HG02678 (cell line): ENCODE results near the gene JSRP1.

Experiments used
- ATAC-seq: cut with Tn5 transposase; IDR thresholded peaks from one replicate; pipeline ENCODE4 v1.9.1; 2021; ENCODE audit warnings: mild to moderate bottlenecking, moderate library complexity; ENCODE audit not compliant: unreplicated experiment

JSRP1 gene

GRCh38 chr19:2219726-2220125, 36.5 kb downstream of the JSRP1 start:
- no peak for ATAC-seq

DNA sequence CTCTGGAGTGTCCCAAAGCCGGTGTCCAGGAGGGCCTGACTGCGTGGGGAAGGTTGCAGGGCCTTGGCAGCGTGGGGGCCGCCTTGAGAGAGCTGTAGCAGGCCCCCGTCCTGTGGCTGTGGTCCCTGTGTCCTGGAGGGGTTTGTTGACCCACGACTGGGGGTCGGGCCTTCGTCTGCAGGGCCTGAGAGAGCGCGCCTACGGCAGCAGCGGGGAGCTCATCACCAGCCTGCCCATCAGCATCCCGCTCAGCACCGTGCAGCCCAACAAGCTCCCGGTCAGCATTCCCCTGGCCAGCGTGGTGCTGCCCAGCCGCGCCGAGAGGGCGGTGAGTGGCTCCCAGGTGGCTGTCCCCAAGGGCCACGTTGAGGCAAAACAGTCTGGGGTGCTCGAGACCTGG, 38.6 kb downstream of the JSRP1 start:
- ATAC-seq = no peak

- no peak for ATAC-seq
These were observed 39.6 kb downstream of the JSRP1 start for GRCh38 chr19:2216361-2217225.

GRCh38 chr19:2215281-2215751, 40.9 kb downstream of the JSRP1 start:
- no peak for ATAC-seq

- no peak for ATAC-seq
These were observed 42.0 kb downstream of the JSRP1 start for GRCh38 chr19:2214251-2214650.

- ATAC-seq = no peak
These were observed 42.4 kb downstream of the JSRP1 start for GRCh38 chr19:2213799-2214198.

- ATAC-seq = no peak
These were observed 43.1 kb downstream of the JSRP1 start for GRCh38 chr19:2212861-2213711.

GRCh38 chr19:2210987-2211740, 45.1 kb downstream of the JSRP1 start:
- no peak for ATAC-seq

- no peak for ATAC-seq
These were observed 46.0 kb downstream of the JSRP1 start for GRCh38 chr19:2210206-2210605.

DNA sequence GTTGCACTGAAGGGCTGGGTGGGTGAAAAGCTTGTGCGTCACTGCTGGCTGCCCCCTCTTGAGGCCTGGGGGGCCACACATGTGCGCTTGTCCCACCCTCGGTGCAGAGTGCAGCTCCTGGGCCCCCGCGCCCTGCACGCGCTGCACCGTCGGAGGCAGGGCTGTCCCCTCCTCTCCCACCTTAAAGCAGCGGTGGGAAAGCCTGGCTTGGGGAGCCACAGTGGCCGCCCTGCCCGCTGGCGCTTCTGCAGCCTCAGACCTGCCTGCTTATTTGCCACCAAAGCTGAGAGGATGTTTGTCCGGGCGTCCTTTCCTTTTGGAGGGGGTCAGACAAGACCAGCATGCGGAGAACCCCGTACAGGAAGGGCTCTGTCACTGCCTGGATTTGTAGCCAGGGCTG, 46.8 kb downstream of the JSRP1 start:
- ATAC-seq = no peak

- ATAC-seq = no peak
These were observed 47.2 kb downstream of the JSRP1 start for GRCh38 chr19:2208975-2209374.

DNA sequence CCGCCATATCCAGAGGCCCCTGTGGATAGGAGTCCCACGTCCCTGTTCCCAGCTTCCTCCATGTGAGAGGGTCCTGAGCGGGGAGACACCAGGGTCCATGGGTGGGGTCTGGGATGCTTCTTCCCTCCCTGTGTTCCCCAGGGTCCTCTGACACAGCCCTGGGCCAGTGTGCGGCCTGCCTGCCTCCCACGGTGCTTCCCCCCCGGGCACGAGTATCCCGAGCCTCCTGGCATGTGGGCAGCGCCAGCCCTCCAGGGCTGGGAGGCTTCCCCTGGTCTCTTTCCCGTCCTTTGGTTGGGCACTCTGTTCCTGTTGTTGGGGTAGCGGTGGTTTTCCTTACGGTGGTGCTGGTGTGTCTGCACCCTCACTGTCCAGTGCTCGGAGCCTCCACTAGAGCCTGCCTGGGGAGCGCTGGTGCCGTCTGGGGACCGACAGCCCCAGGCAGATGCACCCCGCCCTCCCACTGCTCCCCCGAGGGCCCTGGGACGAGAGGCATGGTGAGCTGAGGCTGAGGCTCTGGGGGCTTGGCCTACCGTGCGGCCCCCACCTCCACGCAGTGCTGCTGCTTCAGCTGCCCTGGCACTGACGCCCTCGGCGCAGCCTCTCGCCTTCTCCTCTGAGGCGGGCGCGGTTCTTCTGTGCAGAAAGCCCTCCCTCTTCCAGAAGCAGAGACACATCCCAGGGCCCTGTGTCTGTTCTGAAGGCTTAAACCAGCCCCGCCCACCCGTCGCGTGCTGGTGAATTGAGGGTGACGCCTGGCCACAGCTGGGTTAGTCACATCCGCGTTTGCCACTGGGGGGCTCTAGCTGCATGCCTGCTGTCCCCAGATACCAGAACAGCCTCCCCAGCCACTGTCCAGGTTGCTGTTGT, 48.0 kb downstream of the JSRP1 start:
- ATAC-seq = no peak

DNA sequence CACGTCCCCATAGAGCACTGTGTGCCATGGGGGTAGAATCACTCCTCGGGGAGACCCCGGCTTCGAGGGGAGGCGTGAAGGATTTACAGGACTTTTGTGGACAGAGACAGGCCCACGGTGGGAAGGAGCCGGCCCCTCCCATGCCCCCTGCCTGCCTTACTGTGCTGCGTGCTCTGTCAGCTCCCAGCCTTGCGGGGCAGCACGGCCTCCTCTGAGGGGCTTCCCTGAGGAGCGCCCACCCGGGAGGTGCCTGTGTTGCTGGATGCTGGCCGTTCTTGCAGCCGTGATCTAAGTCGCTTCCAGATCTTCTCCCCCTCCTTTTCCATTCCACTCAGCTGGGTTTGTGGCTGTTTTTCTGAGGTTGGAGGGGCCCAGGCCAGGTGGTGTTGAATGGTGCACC, 49.2 kb downstream of the JSRP1 start:
- ATAC-seq = no peak

DNA sequence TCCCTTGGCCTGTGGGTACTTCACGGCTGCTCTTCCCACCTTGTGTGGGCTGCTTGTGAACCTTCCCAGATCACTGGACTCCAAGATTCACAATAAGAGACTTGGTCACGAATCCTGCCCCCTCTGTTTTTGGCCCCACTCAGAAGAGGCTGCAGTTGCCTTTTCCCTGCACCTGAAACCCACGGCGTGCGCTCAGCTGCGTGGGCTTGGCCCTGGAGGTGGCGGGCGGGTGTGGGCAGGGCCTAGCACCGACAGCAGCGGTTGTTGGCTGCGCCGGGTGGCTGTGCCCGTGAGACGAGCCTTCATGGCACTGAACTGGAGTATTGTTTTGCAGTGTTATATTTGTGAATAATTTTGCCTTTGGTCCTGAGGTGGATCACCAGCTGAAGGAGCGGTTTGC, 53.9 kb downstream of the JSRP1 start:
- no peak for ATAC-seq
